ENCODE data around the gene SPAG17.

GRCh38 chr1:118093017-118093416 is 92.0 kb downstream of the SPAG17 start:
- TF ChIP-seq CTCF (conservative IDR thresholded peaks at IDR 0.05; ENCODE audit: low read length) (no peak), EZH2phosphoT487 (IDR thresholded peaks at IDR 0.05; ENCODE audit: borderline replicate concordance, low read depth, low read length) (no peak)

All from OCI-LY7 (cell line).